Activated CD4-positive, CD25-positive, alpha-beta regulatory T cell treated with anti-CD3 and anti-CD28 coated beads, Interleukin-2, amount 50 U/mL, for 24 hours (primary cell): ENCODE data around the gene LTF.
"Not testable (repeated sequence)": the region's sequence is repeated elsewhere in the genome, so short reads cannot be mapped to it uniquely, and the experiment has no call there.

Source experiments
- ATAC-seq, 2 donors: fragments of 150-1000 bp; cut with Tn5 transposase; one replicate each; pipeline ENCODE4 v1.10.0; 2021; ENCODE audit warnings: mild to moderate bottlenecking in 1 of 2, moderate library complexity in 1 of 2

Gene LTF

DNA sequence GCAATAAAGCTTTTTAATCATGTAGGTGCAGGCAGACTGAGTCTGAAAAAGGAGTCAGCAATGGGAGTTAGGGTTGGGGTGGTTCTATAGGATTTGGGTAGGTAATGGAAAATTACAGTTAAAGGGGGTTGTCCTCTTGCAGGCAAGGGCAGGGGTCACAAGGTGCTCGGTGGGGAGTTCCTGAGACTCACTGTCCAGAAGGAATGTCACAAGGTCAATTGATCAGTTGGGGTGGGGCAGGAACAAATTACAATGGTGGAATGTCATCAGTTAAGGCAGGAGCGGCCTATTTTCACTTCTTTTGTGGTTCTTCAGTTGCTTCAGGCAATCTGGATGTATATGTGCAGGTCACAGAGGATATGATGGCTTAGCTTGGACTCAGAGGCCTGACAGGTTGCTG lies 71.7 kb downstream of the LTF start:
- ATAC-seq = no peak

DNA sequence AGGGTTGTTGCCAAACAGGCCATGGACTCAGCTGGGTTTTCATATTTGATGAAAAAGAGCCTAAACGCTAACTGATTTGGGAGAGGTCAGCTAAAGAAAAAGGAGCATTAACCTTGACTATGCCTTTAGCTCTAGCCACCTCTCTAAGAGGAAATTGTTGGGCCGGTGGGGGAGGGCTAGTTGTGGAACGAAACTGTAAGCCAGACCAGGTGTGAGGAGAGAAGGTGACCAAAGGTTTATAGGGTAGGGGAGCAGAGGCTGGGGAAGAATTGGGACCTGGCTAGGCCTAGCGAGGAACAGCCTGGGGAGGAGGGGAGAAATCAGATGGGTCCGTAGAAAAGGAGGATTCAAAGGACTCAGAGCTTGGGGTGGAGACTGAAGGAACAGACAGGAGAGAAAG lies 73.2 kb downstream of the LTF start:
- not testable (repeated sequence) for ATAC-seq

DNA sequence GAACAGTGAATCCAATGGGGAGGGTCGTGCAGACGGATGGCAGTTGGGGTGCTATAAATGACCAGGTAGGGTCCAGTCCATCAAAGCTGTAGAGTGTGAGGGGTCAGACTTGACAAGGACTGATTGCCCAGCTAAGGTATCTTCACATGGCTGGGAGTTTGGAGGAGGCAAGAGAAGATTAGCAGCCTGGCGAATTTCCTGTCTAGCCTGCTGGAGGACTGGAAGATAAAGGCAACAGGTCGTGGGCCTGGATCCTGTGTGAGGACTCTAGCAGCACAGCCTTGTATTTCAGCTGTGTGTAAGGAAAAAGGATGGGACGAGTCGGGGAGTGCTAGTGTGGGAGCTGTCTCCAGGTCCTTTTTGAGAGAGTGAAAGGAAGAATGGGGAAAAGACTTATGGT lies 75.4 kb downstream of the LTF start:
- ATAC-seq = no peak

DNA sequence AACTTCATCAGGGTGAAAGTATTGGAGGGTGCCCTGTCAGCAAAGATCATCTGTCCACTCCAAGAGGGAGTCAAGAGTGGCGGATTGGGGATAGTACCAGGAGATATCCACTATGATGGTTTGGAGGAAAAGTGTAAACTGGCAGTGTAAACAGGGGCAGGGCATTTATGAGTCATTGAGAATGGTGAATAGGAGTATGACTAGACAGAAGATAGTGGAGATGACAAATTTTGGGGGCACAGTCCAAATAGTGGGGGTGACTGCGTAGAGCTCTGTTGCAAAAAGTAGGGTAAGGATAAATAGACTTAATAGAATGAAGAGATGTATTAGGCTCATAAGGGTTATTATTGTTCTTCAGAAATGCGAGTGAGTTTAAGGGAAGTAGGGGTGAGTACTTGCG lies 75.9 kb downstream of the LTF start:
- not testable (repeated sequence) for ATAC-seq

DNA sequence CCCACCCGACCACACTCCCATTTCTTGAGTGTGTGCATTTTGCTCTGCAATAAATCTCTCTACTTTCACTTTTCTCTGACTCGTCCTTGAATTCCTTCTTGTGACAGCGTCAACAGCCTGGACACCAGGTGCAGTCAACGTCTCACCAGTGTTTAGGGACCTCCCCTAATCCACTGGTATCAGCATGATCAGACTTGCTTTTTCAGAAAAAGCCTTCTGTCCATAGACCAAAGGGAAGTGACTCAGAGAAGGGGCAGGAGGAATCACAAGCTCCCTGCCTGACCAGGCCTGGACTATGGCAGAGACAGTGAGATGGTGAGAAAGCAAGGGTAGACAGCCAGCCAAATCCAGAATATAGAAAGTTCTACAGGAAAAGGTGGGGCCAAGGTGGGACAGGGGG lies 78.5 kb downstream of the LTF start:
- peak in 1 of 2 donors; percentile 17 for ATAC-seq
